H1 (cell line): Measurements from ENCODE around the gene ZNF609. TPM values are rescaled to one million over a fixed set of nuclear protein-coding genes. Genes with fewer than 3 reads are reported as not detected.

Experiments used
- CTCF ChIA-PET: fragments of 300-600 bp; sonication (Branson Sonifier 250); formaldehyde crosslinking; loops from one replicate; lab custom pipeline; 2021; ENCODE audit not compliant: partially characterized antibody; lab: Charles Lee
- POLR2A ChIA-PET: fragments of 300-600 bp; sonication (Branson Sonifier 250); formaldehyde crosslinking; loops from one replicate; lab custom pipeline; 2021; ENCODE audit warnings: inconsistent platforms; ENCODE audit not compliant: partially characterized antibody; lab: Charles Lee
- DNase-seq, 2 experiments: peaks; one replicate each; pipeline versions ENCODE4 v3.0.0 to v3.0.0-alpha.2; 2010 to 2022; ENCODE audit warnings: low spot score in 2 of 2, low read depth in 1 of 2, mixed read lengths in 1 of 2
- FAIRE-seq: peaks from 2 replicates; lab custom pipeline; 2011; peaks lifted over from hg19 to GRCh38; lab: Jason Lieb, UNC
- H2AFZ ChIP-seq: 2 replicates; pipeline ENCODE4 v1.8.1; 2012; ENCODE audit warnings: low read length, inconsistent platforms
- H2AK5ac ChIP-seq: 2 replicates; pipeline ENCODE4 v1.6.1; 2013; ENCODE audit warnings: low read depth, low read length
- H2BK120ac ChIP-seq: replicated peaks from 2 replicates; pipeline ENCODE3; 2013; ENCODE audit warnings: low read depth, low read length, inconsistent platforms
- H2BK12ac ChIP-seq: 2 replicates; pipeline ENCODE4 v1.6.1; 2013; ENCODE audit warnings: low read depth, low read length
- H2BK15ac ChIP-seq: 2 replicates; pipeline ENCODE4 v1.6.1; 2013; ENCODE audit warnings: low read length
- H2BK20ac ChIP-seq: 2 replicates; pipeline ENCODE4 v1.6.1; 2013; ENCODE audit warnings: low read length
- H2BK5ac ChIP-seq: 2 replicates; pipeline ENCODE4 v1.6.1; 2013; ENCODE audit warnings: low read depth, low read length
- H3K14ac ChIP-seq: 2 replicates; pipeline ENCODE4 v1.6.1; 2013; ENCODE audit warnings: inconsistent platforms; ENCODE audit not compliant: insufficient read length
- H3K18ac ChIP-seq: 2 replicates; pipeline ENCODE4 v1.6.1; 2013; ENCODE audit warnings: low read length; ENCODE audit errors: extremely low read depth
- H3K23ac ChIP-seq: 2 replicates; pipeline ENCODE4 v1.6.1; 2013; ENCODE audit warnings: inconsistent platforms; ENCODE audit not compliant: insufficient read length
- H3K23me2 ChIP-seq: 2 replicates; pipeline ENCODE4 v1.6.1; 2013; ENCODE audit warnings: low read depth, low read length
- H3K27ac ChIP-seq: 2 replicates; pipeline ENCODE4 v1.6.1; 2011; ENCODE audit warnings: low read depth, low read length, inconsistent platforms
- H3K27me3 ChIP-seq, 4 experiments: replicated peaks in 1 of 4; 1 replicate in 1 of 4; 2 replicates in 3 of 4; pipeline versions ENCODE4 v1.6.1 to v1.8.1; 2011 to 2013; ENCODE audit warnings: low read length in 3 of 4, mild to moderate bottlenecking in 3 of 4, inconsistent platforms in 2 of 4, mixed read lengths in 2 of 4, moderate library complexity in 1 of 4; ENCODE audit not compliant: control insufficient read depth in 3 of 4, insufficient read depth in 3 of 4; ENCODE audit errors: extremely low read depth in 1 of 4
- H3K36me3 ChIP-seq, 4 experiments: 2 replicates each; pipeline versions ENCODE4 v1.6.1 to v1.8.1; 2011 to 2013; ENCODE audit warnings: mild to moderate bottlenecking in 4 of 4, low read length in 3 of 4, moderate library complexity in 2 of 4, control low read depth in 1 of 4, inconsistent platforms in 1 of 4; ENCODE audit not compliant: insufficient read depth in 4 of 4, control insufficient read depth in 2 of 4
- H3K4ac ChIP-seq: replicated peaks from 2 replicates; pipeline ENCODE3; 2013; ENCODE audit warnings: low read length, low read depth, mixed read lengths, inconsistent platforms; ENCODE audit not compliant: insufficient read length
- H3K4me1 ChIP-seq, 4 experiments: replicated peaks in 1 of 4; 1 replicate in 1 of 4; 2 replicates in 3 of 4; pipeline versions ENCODE4 v1.6.1 to v1.8.1; 2011 to 2013; ENCODE audit warnings: low read length in 3 of 4, inconsistent platforms in 2 of 4, mixed read lengths in 1 of 4; ENCODE audit not compliant: insufficient read depth in 4 of 4, control insufficient read depth in 3 of 4
- H3K4me2 ChIP-seq, 2 experiments: 2 replicates each; pipeline versions ENCODE4 v1.6.1 to v1.8.1; 2011 to 2013; ENCODE audit warnings: low read depth in 2 of 2, low read length in 2 of 2, control low read depth in 1 of 2, inconsistent platforms in 1 of 2, mild to moderate bottlenecking in 1 of 2; ENCODE audit not compliant: insufficient read depth in 1 of 2
- H3K4me3 ChIP-seq, 4 experiments: fragments of 200-600, 300-600 bp in 1 of 4; sonication (generic), shearing (Covaris generic), sonication (Bioruptor Twin) in 1 of 4; 2 replicates each; pipeline versions ENCODE4 v1.5.1 to v1.8.1; 2011 to 2016; ENCODE audit warnings: low read length in 4 of 4, low read depth in 3 of 4, control low read depth in 2 of 4, inconsistent platforms in 2 of 4, mild to moderate bottlenecking in 2 of 4, mixed read lengths in 1 of 4, moderate library complexity in 1 of 4; ENCODE audit not compliant: insufficient read depth in 2 of 4; ENCODE audit errors: extremely low read depth in 1 of 4
- H3K56ac ChIP-seq: replicated peaks from 2 replicates; pipeline ENCODE3; 2013; ENCODE audit warnings: low read depth, mild to moderate bottlenecking, mixed read lengths, low read length, inconsistent platforms; ENCODE audit not compliant: insufficient read length
- H3K79me1 ChIP-seq: 2 replicates; pipeline ENCODE4 v1.6.1; 2013; ENCODE audit warnings: low read depth, low read length, control low read depth
- H3K79me2 ChIP-seq, 2 experiments: 2 replicates each; pipeline versions ENCODE4 v1.6.1 to v1.8.1; 2012 to 2013; ENCODE audit warnings: low read length in 2 of 2, mild to moderate bottlenecking in 2 of 2, inconsistent platforms in 1 of 2; ENCODE audit not compliant: insufficient read depth in 2 of 2, control insufficient read depth in 1 of 2
- H3K9ac ChIP-seq, 4 experiments: replicated peaks in 1 of 4; 1 replicate in 1 of 4; 2 replicates in 3 of 4; pipeline versions ENCODE4 v1.6.1 to v1.8.1; 2011 to 2013; ENCODE audit warnings: low read depth in 3 of 4, low read length in 3 of 4, control low read depth in 2 of 4, mild to moderate bottlenecking in 2 of 4, moderate library complexity in 2 of 4, inconsistent platforms in 1 of 4; ENCODE audit errors: extremely low read depth in 1 of 4
- H3K9me3 ChIP-seq, 2 experiments: 2 replicates each; pipeline versions ENCODE4 v1.6.1 to v1.8.1; 2012 to 2013; ENCODE audit warnings: mild to moderate bottlenecking in 2 of 2, moderate library complexity in 2 of 2, control low read depth in 1 of 2, inconsistent platforms in 1 of 2, low read depth in 1 of 2, low read length in 1 of 2, mixed read lengths in 1 of 2; ENCODE audit not compliant: insufficient read depth in 2 of 2
- H4K20me1 ChIP-seq, 2 experiments: replicated peaks in 1 of 2; 2 replicates each; pipeline versions ENCODE3 to v1.8.1; 2011 to 2013; ENCODE audit warnings: inconsistent platforms in 2 of 2, low read length in 2 of 2, mild to moderate bottlenecking in 1 of 2; ENCODE audit not compliant: insufficient read depth in 2 of 2, control insufficient read depth in 1 of 2
- H4K5ac ChIP-seq: 2 replicates; pipeline ENCODE4 v1.6.1; 2013; ENCODE audit warnings: low read length, low read depth, mixed read lengths, inconsistent platforms; ENCODE audit not compliant: insufficient read length
- H4K8ac ChIP-seq: 2 replicates; pipeline ENCODE4 v1.8.0; 2013; ENCODE audit warnings: mild to moderate bottlenecking, moderate library complexity, low read length, inconsistent platforms; ENCODE audit not compliant: insufficient read depth; ENCODE audit errors: extremely low read depth
- H4K91ac ChIP-seq: replicated peaks from 2 replicates; pipeline ENCODE3; 2013; ENCODE audit warnings: low read length, mixed read lengths, inconsistent platforms; ENCODE audit not compliant: insufficient read length
- ATF2 ChIP-seq: IDR thresholded peaks from 2 replicates; pipeline ENCODE4 v1.6.1; 2012; ENCODE audit warnings: low read length, inconsistent platforms
- WGBS, 2 experiments: shearing (Covaris generic) in 1 of 2; methylation state at CpG; one replicate each; pipeline versions ENCODE4 v1.1.6 to v1.1.7; 2013 to 2015; ENCODE audit warnings: low lambda C conversion rate in 2 of 2, mixed read lengths in 2 of 2, inconsistent platforms in 1 of 2, low coverage in 1 of 2, missing lambda C conversion rate in 1 of 2; ENCODE audit not compliant: insufficient replicate concordance in 2 of 2, insufficient coverage in 1 of 2, insufficient read length in 1 of 2; ENCODE audit errors: extremely low coverage in 1 of 2, missing lambda C conversion rate in 1 of 2; 5-methylcytosine and 5-hydroxymethylcytosine counted together
- polyA plus RNA-seq, 7 experiments: library from polyadenylated mRNA; depleted of rRNA in 3 of 7; stranded (reverse) in 5 of 7; unstranded in 2 of 7; fragments of >200 nt in 5 of 7; fragments of 200-250 nt in 2 of 7; gene quantifications; 1 replicate in 5 of 7; 2 replicates in 1 of 7; 4 replicates in 1 of 7; pipeline versions ENCODE4 v1.2.1 to v1.2.3, GENCODE V29; 2011 to 2013; ENCODE audit warnings: missing spikeins in 2 of 7, mixed read lengths in 2 of 7
- total RNA-seq: library from RNA; stranded (reverse); fragmentation: NEBNext Ultra II Directional; extraction: Animal tissue kit (Norgen Biotek cat#: 25700); gene quantifications from 2 replicates; pipeline ENCODE4 v1.2.1, GENCODE V29; 2021

ZNF609 gene
- total and polyA plus RNA-seq, 2 of the 8 experiments (the other 6 are each of a cell fraction or from before 2014, with no cell fraction given) = 15.5 to 47.8 TPM

GRCh38 chr15:64441852-64442251 is 18.5 kb upstream of the ZNF609 start:
- no peak overlapping the region for H2BK12ac ChIP-seq
- H3K27me3 ChIP-seq = no peaks in the 10 kb centered on the region
- no peaks in the 10 kb centered on the region for H3K23me2 ChIP-seq
- H3K9me3 ChIP-seq = no peaks in the 10 kb centered on the region
- H3K14ac ChIP-seq = no peak overlapping the region
- no peak overlapping the region for H2AFZ ChIP-seq
- H4K20me1 ChIP-seq = no peaks in the 10 kb centered on the region
- POLR2A ChIA-PET = no interaction called here
- no peak overlapping the region for H3K9ac ChIP-seq
- H2BK5ac ChIP-seq = no peak overlapping the region
- DNase-seq = no peak
- FAIRE-seq = no peak
- no peak overlapping the region for H4K91ac ChIP-seq
- H2BK15ac ChIP-seq = no peak overlapping the region
- H3K4me1 ChIP-seq = no peaks in the 10 kb centered on the region
- H3K56ac ChIP-seq = no peak overlapping the region
- H4K8ac ChIP-seq = no peak overlapping the region
- no peaks in the 10 kb centered on the region for H3K79me2 ChIP-seq
- no peak overlapping the region for H3K4me2 ChIP-seq
- CTCF ChIA-PET = no interaction called here
- no peak overlapping the region for H3K18ac ChIP-seq
- no peak overlapping the region for H3K23ac ChIP-seq
- H3K4me3 ChIP-seq = no peak overlapping the region
- peaks cover 0 to 2% (median 0%) of the 10 kb centered on the region in 4 experiments; a peak in 1 of 8 replicates for H3K36me3 ChIP-seq
- TF ChIP-seq ATF2 = no peak
- no peak overlapping the region for H3K27ac ChIP-seq
- 96% methylated on average over 3 of the region's 3 CpGs; no CpG with 5 or more reads in 1 of the 2 experiments for WGBS, 2 experiments
- no peak overlapping the region for H4K5ac ChIP-seq
- H3K4ac ChIP-seq = no peak overlapping the region
- no peak overlapping the region for H2BK120ac ChIP-seq
- H2BK20ac ChIP-seq = no peak overlapping the region
- no peak overlapping the region for H2AK5ac ChIP-seq
- no peaks in the 10 kb centered on the region for H3K79me1 ChIP-seq
